SK-N-SH (cell line): ENCODE results near the gene LSMEM2.

Experiments used
- JUND ChIP-seq: IDR thresholded peaks from 2 replicates; pipeline ENCODE4 v1.4.0; 2012
- NRF1 ChIP-seq: IDR thresholded peaks from 2 replicates; pipeline ENCODE4 v1.6.1; 2012; ENCODE audit warnings: low read depth, mild to moderate bottlenecking, low read length
- TF ChIP-seq, protein P1 (sequence below): fragments of 200-600 bp; sonication (generic); IDR thresholded peaks from 2 replicates; pipeline ENCODE4 v1.6.1; 2017; ENCODE audit warnings: antibody characterized with exemption, mild to moderate bottlenecking, moderate library complexity
- TF ChIP-seq, protein P2 (sequence below): IDR thresholded peaks from 2 replicates; pipeline ENCODE4 v1.4.0; 2012; ENCODE audit warnings: low read depth

DNA sequence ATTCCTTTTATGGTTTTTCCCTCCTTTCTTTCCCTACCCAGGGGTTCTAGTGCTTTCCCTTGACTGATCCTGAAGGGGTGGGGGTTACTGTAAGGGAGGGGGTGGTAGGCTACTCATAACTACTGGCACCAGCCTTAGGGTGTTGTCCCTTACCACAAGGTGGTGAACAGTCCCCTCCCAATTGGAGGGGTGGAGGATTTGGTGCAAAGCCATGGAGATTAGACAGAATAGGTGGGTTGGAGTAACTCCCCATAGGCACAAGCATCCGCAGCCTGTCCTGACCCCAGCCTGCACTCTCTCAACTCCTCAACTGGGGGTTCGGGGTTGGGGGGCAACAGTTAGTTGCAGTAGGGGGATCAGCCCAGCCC lies 46.2 kb downstream of the LSMEM2 start:
- TF ChIP-seq JUND (no peak), NRF1 (no peak)
- TF ChIP-seq, protein P1, sequence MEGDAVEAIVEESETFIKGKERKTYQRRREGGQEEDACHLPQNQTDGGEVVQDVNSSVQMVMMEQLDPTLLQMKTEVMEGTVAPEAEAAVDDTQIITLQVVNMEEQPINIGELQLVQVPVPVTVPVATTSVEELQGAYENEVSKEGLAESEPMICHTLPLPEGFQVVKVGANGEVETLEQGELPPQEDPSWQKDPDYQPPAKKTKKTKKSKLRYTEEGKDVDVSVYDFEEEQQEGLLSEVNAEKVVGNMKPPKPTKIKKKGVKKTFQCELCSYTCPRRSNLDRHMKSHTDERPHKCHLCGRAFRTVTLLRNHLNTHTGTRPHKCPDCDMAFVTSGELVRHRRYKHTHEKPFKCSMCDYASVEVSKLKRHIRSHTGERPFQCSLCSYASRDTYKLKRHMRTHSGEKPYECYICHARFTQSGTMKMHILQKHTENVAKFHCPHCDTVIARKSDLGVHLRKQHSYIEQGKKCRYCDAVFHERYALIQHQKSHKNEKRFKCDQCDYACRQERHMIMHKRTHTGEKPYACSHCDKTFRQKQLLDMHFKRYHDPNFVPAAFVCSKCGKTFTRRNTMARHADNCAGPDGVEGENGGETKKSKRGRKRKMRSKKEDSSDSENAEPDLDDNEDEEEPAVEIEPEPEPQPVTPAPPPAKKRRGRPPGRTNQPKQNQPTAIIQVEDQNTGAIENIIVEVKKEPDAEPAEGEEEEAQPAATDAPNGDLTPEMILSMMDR: no peak
- TF ChIP-seq, protein P2, sequence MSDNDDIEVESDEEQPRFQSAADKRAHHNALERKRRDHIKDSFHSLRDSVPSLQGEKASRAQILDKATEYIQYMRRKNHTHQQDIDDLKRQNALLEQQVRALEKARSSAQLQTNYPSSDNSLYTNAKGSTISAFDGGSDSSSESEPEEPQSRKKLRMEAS: no peak
